ENCODE data around the gene STK16.
"Not testable (repeated sequence)": the region's sequence is repeated elsewhere in the genome, so short reads cannot be mapped to it uniquely, and the experiment has no call there.

Gene STK16

DNA sequence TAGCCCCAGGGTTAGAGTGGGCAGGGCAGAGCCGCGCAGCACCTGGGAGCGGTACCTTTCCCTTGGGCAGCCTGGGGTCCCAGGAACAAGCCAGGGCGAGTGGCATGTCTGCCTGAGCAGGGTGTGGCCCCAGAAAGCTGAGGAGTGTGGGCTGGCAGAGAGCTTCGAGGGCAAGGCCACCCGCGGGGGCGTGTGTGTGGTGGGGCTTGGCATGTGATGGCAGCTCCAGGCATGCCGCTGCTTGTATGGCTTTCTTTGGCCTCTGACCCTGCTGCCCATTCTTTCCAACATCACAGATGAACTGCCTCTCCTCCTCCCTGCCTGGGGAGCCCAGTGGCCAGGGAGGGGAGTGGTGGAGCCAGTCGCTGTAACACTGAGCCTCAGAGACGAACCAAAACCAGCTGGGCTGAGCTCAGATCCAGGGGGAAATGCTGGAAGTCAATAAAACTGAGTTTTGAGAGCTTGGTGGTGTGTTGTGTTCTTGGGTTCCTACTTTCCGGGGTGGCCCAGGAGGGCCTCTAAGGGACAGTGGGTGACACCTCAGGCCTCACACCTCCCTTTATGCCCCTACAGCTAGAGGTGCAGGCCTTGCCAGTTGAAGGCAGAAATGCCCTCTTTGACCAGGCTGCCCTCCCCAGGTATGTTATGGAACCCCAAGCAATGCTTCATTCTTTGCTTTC, 41.3 kb downstream of the STK16 start:
- no peak overlapping the region for H3K27ac Mint-ChIP-seq
- H3K9me3 Mint-ChIP-seq, result no peaks in the 10 kb centered on the region
- H3K4me1 Mint-ChIP-seq (ENCODE audit: low read depth), result peaks cover 36% of the 10 kb centered on the region
- H3K27me3 Mint-ChIP-seq, result peaks cover 6% of the 10 kb centered on the region
- H3K36me3 Mint-ChIP-seq (ENCODE audit: low read depth), result peaks cover 51% of the 10 kb centered on the region
- no peak overlapping the region for H3K4me3 Mint-ChIP-seq
- intact Hi-C loops (cut with micrococcal nuclease), result no loop called here

DNA sequence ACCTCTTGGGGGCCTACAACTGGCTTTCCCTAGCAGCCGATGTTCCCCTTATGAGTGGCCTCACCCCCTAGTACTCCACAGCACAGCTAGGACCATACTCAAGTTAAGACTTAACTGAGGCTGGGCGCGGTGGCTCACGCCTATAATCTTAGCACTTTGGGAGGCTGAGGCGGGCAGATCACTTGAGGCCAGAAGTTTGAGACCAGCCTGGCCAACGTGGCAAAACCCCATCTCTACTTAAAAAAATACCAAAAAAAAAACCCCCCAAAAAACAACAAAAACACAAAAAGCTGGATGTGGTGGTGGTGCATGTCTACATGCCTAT, 41.8 kb downstream of the STK16 start:
- H3K27ac Mint-ChIP-seq; H3K9me3 Mint-ChIP-seq; H3K27me3 Mint-ChIP-seq; intact Hi-C loops (cut with micrococcal nuclease); H3K4me3 Mint-ChIP-seq: not testable (repeated sequence)
- Mint-ChIP-seq H3K36me3 (ENCODE audit: low read depth) (peaks cover 46% of the 10 kb centered on the region), H3K4me1 (ENCODE audit: low read depth) (peaks cover 32% of the 10 kb centered on the region)

DNA sequence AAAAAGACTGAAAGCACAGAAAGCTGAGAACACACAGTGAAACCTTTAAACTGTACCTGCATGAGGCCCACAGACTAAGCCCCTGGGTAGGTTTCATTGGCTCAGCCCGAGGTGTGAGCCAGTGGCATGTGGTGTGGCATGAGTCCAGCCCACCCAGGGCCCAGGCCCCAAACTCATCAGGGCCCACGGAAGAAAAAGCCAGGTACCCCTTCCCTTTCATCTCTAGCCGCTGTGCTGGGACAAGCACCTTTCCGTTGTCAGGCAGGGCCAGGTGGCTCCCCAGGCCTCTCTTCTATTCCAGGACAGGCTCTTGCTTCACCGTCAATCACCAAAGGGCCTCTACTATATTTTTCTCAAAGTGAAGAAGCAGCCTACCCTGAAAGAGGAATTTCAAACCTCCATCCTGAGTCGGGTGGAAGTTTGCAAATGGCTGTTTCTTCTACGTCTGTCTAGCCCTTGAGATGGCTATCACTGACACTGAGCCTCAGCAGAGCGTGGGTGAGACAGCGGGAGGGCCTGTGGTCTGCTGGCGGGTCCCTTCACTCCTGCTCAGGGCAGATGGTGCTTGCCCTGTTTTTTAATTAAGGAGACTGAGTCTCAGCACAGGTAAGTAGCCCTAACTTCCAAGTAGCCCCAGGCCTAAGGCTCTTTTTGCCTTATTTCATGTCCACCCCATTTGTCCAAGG, 42.4 kb downstream of the STK16 start:
- no peaks in the 10 kb centered on the region for H3K9me3 Mint-ChIP-seq
- no peak overlapping the region for H3K27ac Mint-ChIP-seq
- no peak overlapping the region for H3K4me3 Mint-ChIP-seq
- H3K36me3 Mint-ChIP-seq (ENCODE audit: low read depth), result peaks cover 40% of the 10 kb centered on the region
- intact Hi-C loops (cut with micrococcal nuclease), result no loop called here
- peaks cover 9% of the 10 kb centered on the region for H3K27me3 Mint-ChIP-seq
- peaks cover 30% of the 10 kb centered on the region for H3K4me1 Mint-ChIP-seq (ENCODE audit: low read depth)

DNA sequence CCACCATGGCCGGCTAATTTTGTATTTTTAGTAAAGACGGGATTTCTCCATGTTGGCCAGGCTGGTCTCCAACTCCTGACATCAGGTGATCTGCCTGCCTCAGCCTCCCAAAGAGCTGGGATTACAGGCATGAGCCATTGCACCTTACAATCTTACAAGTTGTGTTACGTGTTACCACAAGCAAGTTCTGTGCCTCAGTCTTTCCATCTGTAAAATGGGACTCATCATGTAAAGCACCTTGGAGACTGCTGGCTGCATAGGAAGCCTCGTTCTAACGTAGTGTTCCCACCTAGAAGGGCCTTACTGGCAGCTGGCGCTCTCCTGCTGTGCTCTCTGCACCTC, 43.9 kb downstream of the STK16 start:
- intact Hi-C loops (cut with micrococcal nuclease), result no loop called here
- H3K27me3 Mint-ChIP-seq, result peaks cover 20% of the 10 kb centered on the region
- H3K27ac Mint-ChIP-seq, result no peak overlapping the region
- H3K36me3 Mint-ChIP-seq (ENCODE audit: low read depth), result peaks cover 25% of the 10 kb centered on the region
- peaks cover 29% of the 10 kb centered on the region for H3K4me1 Mint-ChIP-seq (ENCODE audit: low read depth)
- H3K9me3 Mint-ChIP-seq, result no peaks in the 10 kb centered on the region
- H3K4me3 Mint-ChIP-seq, result no peak overlapping the region

DNA sequence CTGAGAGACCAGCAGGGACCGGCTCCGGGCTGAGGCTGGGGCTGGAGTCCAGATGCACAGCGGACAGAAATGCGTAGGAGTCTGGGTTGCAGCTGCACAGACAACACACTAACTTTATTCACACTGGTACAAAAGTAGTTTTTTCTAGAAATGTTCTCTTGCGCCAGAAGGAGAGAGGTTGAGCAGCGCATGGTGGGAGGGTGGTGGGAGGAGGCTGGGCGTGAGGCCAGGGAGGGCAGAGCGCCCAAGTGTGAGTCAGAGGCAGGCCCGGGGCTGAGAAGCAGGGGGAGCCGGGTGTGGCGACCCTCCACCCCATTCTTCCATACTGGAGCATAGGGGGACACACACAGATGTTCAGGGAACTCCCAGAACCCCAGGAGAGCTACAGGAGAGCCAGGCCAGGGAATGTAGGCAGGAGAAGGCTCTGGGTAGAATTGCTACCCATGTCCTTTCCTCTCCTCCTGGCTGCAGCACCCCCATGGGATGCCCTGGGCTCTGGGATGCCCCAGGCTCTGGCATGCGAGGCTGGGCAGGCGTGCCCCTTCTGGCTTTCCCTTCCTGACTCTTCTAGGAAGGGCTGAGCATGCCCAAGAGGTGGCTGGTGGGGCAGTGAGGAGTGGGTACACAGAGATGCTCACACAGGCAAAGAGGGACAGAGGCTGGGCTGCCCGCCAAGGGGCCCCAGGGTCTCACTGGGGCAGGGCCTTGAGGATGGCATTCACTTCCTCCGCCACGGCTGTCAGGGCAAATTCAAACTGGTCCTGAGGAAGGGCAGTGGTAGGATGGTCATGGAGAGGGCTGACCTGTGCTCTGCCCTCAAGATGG, 44.5 kb downstream of the STK16 start:
- Mint-ChIP-seq H3K4me1 (ENCODE audit: low read depth) (peaks cover 34% of the 10 kb centered on the region), H3K27me3 (peaks cover 24% of the 10 kb centered on the region), H3K4me3 (no peak overlapping the region), H3K27ac (no peak overlapping the region), H3K36me3 (ENCODE audit: low read depth) (peaks cover 19% of the 10 kb centered on the region), H3K9me3 (no peaks in the 10 kb centered on the region)
- intact Hi-C loops (cut with micrococcal nuclease), result no loop called here

DNA sequence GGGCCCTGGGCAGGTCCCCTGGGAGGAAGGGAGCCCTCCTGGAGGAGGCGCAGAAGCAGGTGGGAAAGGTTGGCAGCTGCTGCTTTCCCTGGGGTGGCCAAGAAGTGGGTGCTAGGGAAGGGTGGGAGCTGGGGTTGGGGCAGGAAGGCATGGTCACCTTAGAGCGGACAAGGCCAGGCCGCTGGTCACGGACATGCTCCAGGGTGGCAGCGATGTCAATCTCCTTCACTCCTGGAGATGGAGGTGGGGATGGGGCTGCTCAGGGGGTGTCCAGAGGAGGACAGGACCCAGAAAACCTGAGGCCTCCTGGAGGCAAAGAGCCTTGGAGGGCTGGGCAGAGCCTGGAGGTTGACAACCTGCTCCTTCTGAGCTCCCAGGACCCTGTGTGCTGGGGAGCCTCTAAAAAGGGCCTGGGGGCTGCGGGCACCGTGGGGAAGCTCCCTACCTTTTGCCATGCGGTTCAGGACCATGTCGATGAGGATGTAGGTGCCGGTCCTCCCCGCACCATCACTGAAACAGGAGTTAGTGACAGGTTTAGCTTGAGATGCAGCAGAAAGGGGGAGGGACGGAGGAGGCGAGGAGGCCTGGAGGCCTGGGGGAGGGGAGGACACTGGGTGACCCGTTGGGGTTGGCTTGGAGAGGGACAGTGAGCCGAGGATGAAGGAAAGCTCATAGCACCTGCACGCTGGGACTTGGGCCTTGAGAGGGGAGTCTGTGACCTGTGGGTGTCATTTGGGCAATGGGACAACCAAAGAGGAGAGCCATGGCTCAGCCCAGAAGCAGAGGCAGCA, 45.3 kb downstream of the STK16 start:
- Mint-ChIP-seq H3K4me1 (ENCODE audit: low read depth) (peaks cover 29% of the 10 kb centered on the region), H3K36me3 (ENCODE audit: low read depth) (peaks cover 11% of the 10 kb centered on the region), H3K27me3 (peaks cover 30% of the 10 kb centered on the region), H3K27ac (no peak overlapping the region), H3K9me3 (no peaks in the 10 kb centered on the region), H3K4me3 (no peak overlapping the region)
- intact Hi-C loops (cut with micrococcal nuclease), result no loop called here

DNA sequence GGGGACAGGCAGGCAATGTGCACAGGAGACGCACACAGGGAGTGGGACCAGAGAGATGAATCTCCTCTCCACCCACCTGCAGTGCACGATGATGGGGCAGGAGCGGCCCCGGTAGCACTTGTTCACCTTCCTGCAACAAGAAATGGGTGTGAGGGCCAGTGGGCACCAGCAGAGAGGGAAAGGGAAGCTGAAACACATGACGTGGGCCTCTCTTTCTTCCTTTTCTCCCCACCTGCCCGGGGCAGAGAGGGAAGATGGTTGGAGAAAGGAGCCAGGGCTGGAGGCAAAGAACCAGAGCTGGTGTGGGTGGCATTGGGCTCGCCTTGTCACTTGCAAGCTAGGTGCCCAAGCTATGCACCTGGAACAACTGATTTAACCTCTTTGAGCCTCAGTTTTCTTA, 46.1 kb downstream of the STK16 start:
- H3K27ac Mint-ChIP-seq, result no peak overlapping the region
- no peaks in the 10 kb centered on the region for H3K9me3 Mint-ChIP-seq
- peaks cover 21% of the 10 kb centered on the region for H3K4me1 Mint-ChIP-seq (ENCODE audit: low read depth)
- H3K36me3 Mint-ChIP-seq (ENCODE audit: low read depth), result peaks cover 3% of the 10 kb centered on the region
- peaks cover 36% of the 10 kb centered on the region for H3K27me3 Mint-ChIP-seq
- intact Hi-C loops (cut with micrococcal nuclease), result no loop called here
- no peak overlapping the region for H3K4me3 Mint-ChIP-seq

DNA sequence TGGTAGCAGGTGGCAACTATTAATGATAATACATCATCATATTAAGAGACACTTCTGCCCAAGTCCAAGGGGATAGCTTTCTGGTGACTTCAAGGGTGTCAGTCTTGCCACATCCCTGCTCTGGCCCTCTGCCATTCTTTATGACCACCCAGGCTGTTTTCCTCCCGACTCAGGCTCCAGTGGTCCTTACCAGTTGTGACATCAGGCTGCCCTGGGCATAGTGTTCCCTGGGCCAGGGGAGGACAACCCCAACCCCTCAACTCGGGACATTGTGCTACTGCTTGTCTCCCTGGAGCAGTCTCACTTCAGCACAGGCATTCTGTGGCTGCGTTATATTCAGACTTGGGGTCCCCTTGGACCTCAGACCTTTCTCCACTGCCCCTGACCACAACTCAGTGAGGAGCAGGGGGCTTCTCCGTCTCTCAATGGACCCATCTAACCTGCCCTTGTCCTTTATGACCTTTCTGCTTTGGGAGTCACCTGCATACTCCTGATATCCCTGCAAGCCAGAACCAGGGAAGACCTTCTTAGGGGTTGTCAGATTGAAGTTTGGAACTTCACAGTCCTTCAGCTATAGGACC, 46.7 kb downstream of the STK16 start:
- Mint-ChIP-seq H3K4me1 (ENCODE audit: low read depth) (peaks cover 17% of the 10 kb centered on the region), H3K4me3 (no peak overlapping the region), H3K27ac (no peak overlapping the region), H3K9me3 (no peaks in the 10 kb centered on the region), H3K27me3 (peaks cover 38% of the 10 kb centered on the region), H3K36me3 (ENCODE audit: low read depth) (no peaks in the 10 kb centered on the region)
- intact Hi-C loops (cut with micrococcal nuclease), result no loop called here

DNA sequence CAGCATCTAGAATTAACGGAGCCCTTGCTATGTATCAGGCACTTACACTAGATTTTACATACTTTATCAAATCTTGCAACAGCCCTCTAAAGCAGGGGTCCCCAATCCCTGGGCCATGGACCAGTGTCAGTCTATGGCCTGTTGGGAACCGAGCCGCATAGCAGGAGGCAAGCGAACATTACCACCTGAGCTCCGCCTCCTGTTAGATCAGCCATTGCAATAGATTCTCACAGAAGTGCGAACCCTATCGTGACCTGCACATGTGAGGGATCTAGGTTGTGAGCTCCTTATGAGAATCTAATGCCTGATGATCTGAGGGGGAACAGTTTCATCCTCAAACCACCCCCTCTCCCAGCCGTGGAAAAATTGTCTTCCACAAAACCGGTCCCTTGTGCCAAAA, 47.3 kb downstream of the STK16 start:
- H3K27me3 Mint-ChIP-seq, result peaks cover 45% of the 10 kb centered on the region
- peaks cover 17% of the 10 kb centered on the region for H3K4me1 Mint-ChIP-seq (ENCODE audit: low read depth)
- H3K27ac Mint-ChIP-seq, result no peak overlapping the region
- H3K9me3 Mint-ChIP-seq, result no peaks in the 10 kb centered on the region
- intact Hi-C loops (cut with micrococcal nuclease), result no loop called here
- H3K4me3 Mint-ChIP-seq, result no peak overlapping the region
- H3K36me3 Mint-ChIP-seq (ENCODE audit: low read depth), result no peaks in the 10 kb centered on the region

DNA sequence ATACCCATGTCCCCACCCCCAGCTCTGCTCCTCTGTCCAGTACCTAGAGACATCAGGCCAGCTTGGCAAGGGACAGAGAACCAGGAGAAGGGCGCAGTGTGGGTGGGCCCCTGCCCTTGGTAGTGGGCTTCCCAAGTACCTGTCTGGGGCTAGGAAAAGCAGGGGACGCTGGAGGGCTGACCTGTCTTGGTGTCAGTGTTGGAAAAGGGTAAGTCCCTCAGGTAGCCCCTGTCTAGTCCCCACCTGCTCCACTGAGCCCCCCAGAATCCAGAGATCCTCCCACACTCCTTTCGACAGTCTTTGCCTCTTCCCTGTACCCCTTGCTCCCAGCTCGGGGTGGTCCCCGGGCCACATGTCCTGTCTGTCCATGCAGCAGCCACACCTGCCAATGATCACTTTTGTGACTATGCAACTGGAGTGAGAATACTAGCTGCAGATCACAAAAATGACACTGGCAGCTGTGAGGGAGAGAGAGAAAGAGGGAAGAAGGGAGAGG, 48.5 kb downstream of the STK16 start:
- intact Hi-C loops (cut with micrococcal nuclease), result no loop called here
- peak overlapping the region; percentile 76 for H3K27ac Mint-ChIP-seq
- H3K4me3 Mint-ChIP-seq, result peak overlapping the region; percentile 73

DNA sequence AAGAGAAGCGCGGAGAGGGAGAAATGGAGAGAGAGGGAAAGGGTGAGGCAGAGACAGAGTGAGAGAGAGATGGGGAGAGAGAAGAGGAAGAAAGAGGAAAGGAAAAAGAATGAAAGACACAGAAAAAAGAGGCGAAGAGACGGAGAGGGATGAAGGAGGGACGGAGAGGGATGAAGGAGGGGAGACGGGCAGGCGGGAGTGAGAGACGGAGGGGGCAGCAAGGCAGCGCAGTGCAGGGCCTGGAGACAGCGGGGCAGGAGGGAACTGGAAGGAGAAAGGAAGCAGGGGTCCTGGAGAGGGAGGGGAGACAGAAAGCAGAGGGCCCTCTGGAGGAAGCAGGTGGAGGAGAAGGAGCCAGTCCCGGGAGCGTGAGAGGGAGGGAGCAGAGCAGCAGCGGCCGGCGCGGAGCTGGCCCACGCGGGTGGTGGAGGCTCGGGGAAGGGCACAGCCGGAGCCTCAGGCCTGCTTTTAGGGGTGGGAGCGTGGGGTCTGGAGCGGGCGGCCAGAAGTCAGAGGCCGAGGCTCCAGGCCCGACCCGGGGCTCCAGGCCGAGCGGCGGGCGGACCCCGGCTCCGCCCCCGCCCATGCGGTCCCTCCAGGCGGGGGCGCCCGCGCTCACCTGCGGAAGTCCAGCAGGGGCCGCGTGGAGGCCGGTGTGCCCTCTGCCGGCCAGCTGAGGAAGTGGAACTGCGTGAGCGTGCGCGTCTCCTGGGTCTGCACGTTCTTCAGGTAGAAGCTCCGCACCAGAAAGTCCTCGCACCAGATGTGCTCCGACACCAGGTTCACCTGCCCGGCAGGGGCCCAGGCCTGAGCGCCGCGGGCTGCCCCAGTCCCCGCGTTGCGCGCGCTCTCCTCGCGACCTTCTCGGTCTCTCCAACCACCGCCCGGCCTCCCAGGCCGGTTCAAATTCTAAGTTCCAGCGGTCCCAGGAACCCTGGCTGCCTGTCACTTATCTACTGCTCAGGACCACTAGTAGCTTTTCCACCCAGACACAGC, 49.4 kb downstream of the STK16 start:
- no peaks in the 10 kb centered on the region for H3K9me3 Mint-ChIP-seq
- peaks cover 59% of the 10 kb centered on the region for H3K27me3 Mint-ChIP-seq
- no peaks in the 10 kb centered on the region for H3K36me3 Mint-ChIP-seq (ENCODE audit: low read depth)
- intact Hi-C loops (cut with micrococcal nuclease), result loop anchor here (1.0 kb wide), 1 partner anchor 17 kb away; no protein-coding TSS in a partner anchor
- peak overlapping the region; percentile 76 for H3K27ac Mint-ChIP-seq
- H3K4me3 Mint-ChIP-seq, result peak overlapping the region; percentile 73
- H3K4me1 Mint-ChIP-seq (ENCODE audit: low read depth), result peaks cover 13% of the 10 kb centered on the region

More for the DNA sequence above, 48.5 kb downstream of the STK16 start:
- peaks cover 51% of the 10 kb centered on the region for H3K27me3 Mint-ChIP-seq
- peaks cover 17% of the 10 kb centered on the region for H3K4me1 Mint-ChIP-seq (ENCODE audit: low read depth)
- H3K36me3 Mint-ChIP-seq (ENCODE audit: low read depth), result no peaks in the 10 kb centered on the region
- H3K9me3 Mint-ChIP-seq, result no peaks in the 10 kb centered on the region

DNA sequence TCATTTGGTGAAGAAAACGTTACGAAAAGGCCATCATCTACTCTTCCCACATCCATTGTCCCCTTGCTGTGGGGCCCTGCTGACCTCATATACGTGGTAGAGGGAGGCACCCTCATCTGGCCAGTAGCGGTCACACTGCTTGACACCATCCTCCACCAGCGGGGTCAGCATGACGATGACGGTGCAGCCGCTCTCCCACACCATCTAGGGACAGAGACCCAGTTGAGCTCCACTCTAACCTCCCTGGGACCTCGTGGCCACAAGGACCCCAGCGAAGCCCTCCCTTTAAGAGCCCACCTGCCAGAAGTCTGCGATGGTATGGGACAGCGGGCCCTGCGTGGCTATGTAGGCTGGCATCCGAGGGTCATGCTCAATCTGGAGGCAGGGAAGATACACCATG, 50.9 kb downstream of the STK16 start:
- H3K4me3 Mint-ChIP-seq, result no peak overlapping the region
- H3K9me3 Mint-ChIP-seq, result no peaks in the 10 kb centered on the region
- peaks cover 10% of the 10 kb centered on the region for H3K4me1 Mint-ChIP-seq (ENCODE audit: low read depth)
- no peaks in the 10 kb centered on the region for H3K36me3 Mint-ChIP-seq (ENCODE audit: low read depth)
- H3K27me3 Mint-ChIP-seq, result peaks cover 68% of the 10 kb centered on the region
- intact Hi-C loops (cut with micrococcal nuclease), result no loop called here
- H3K27ac Mint-ChIP-seq, result no peak overlapping the region
